GM18505 (cell line): ENCODE data around the gene ELAC1.
"Not testable (repeated sequence)": the region's sequence is repeated elsewhere in the genome, so short reads cannot be mapped to it uniquely, and the experiment has no call there.

Experiments
- ATAC-seq: cut with Tn5 transposase; IDR thresholded peaks from one replicate; pipeline ENCODE4 v1.9.1; 2021; ENCODE audit not compliant: unreplicated experiment
- POLR2A ChIP-seq: IDR thresholded peaks from 4 replicates; pipeline ENCODE4 v1.6.1; 2011; ENCODE audit warnings: borderline replicate concordance; ENCODE audit not compliant: insufficient read depth, insufficient read length; ENCODE audit errors: extremely low read depth

Gene ELAC1

DNA sequence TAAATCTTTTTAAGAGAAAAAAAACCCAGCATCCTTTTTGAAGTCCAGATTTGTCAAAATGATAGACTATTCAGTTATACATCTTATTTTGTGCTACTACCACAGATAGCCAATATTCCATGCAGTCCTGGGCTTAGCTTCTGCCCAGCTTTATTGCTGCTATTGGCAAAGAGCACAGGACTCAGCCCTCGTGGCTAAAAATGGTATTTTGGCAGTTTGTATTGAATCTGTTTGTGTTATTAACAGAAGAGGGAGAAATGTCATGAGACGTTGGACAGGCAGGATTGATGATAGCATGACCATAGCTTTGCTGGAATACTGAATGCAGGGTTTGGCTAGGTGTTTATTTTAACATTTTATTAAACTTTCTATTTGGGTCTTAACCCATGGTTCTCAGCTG lies 19.4 kb downstream of the ELAC1 start:
- no peak for ATAC-seq

DNA sequence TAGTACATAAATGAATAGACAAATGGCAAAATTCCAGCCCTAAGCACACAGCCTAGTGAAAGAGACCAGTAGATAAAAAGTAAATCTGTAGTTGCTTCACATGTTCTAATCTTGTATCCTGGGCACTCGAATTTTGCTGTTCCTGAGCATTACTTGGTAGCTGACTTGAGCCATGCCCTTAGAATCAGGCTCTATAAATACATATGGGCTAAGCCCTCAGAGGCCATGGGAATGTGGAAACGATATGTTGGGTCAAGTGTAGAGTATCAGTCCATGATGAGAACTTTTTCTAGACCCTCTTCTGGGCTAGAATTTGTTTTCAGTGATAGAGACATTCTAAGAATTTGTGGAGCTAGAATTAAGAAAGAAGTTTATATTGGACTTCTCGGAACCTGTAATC lies 21.9 kb downstream of the ELAC1 start:
- no peak for TF ChIP-seq POLR2A
- ATAC-seq: no peak

More for the DNA sequence above, 19.4 kb downstream of the ELAC1 start:
- TF ChIP-seq POLR2A: no peak

DNA sequence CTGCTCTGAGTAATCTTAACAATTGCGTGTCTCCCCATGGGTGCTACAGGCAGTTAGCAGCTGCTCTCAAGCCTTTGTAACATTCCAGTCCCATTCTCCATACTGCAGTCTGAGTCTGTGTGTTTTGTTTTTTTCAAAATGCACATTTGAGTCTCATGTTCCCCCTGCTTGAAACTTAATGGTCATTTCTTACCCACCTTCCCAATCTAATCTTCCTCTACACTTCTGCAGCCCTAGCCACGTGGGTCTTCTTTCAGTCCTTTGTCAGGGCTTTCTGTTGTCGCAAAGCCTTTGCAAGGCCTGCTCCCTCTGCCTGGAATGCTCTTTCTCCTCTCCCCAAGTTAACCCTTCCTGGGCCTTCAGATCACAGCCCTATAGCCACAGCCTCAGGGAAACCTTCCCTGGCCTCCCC lies 24.5 kb downstream of the ELAC1 start:
- no peak for TF ChIP-seq POLR2A
- ATAC-seq: no peak

DNA sequence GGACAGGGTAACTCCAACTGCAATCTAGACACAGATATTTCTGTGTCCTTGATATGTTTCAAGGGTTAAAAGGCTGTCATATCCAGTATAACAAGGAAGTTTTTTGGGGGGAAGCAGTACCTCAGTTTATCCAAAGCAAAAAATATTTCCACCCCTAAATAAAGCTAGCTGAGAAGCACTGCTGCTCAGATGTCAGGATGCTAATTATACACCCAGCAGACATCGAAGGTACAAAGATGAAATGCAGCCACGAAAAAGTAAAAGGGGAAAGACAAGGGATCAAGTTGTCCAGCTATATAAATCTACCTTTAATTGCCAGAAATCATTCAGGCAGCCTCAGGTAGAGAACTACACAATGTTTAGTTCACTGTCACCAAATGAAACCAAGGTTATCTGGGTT lies 26.2 kb downstream of the ELAC1 start:
- no peak for TF ChIP-seq POLR2A
- ATAC-seq: no peak

DNA sequence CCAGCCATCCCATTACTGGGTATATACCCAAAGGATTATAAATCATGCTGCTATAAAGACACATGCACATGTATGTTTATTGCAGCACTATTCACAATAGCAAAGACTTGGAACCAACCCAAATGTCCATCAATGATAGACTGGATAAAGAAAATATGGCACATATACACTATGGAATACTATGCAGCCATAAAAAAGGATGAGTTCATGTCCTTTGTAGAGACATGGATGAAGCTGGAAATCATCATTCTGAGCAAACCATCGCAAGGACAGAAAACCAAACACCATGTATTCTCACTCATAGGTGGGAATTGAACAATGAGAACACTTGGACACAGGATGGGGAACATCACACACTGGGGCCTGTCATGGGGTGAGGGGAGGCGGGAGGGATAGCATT lies 35.3 kb downstream of the ELAC1 start:
- ATAC-seq: not testable (repeated sequence)

DNA sequence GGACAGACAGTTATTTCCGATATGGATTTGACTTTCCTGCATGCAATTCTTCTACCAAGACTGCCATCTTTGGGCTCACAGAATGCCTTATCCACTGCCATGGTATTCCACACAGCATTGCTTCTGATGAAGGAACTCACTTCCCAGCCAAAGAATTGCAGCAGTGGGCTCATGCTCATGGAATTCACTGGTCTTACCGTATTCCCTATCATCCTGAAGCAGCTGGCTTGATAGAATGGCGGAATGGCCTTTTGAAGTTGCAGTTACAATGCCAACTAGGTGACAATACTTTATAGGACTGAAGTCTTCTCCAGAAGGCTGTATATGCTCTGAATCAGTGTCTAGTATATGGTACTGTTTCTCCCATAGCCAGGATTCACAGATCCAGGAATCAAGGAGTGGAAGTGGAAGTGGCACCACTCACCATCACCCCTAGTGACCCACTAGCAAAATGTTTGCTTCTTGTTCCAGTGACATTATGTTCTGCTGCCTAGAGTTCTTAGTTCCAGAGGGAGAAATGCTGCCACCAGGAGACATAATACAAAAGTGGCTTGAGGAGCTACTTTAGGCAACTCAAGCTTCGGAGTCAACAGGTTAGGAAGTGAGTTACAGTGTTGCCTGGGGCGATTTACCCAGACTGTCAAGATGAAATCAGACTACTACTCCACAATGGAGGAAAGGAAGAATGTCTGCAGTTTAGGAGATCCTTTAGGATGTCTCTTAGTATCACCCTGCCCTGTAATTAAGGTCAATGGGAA lies 38.4 kb downstream of the ELAC1 start:
- TF ChIP-seq POLR2A: no peak
- ATAC-seq: no peak

DNA sequence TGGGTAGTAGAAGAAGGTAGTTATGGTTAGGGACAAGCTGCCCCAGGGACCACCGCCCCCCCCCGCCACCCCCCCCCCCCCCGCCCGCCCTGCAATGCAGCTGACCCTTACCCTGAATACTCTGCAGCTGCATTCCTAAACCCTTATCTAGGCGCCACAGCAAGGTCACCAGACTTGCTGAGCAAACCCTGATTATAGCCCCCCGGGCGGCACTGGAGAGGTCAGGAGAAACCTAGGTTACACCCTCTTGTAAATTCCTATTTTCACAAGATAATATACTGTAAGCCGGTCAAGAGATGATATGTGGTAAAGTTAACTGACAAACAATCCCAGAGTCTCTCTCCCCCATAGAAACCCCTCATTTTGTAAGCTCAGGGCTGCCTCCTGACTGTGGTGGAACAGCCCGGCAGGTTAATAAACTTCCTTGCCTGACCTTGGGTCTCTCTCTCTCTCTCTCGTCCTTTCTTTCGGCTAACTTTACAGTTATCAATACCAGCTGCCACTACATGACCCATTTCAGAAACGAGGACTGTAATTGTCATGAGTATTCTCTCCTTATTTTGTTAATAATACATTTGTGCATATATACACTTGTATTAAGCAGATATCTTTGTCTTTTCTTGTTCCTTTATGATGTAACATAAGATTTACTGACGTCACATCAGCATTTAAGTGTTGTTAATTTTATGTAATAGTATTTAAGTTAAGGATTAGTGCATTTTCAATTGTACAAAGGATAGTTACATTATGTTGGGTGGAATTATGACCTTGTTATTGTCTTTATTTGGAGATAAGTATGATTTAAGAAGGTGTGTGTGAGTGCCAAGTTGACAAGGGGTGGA lies 39.3 kb downstream of the ELAC1 start:
- ATAC-seq: no peak

DNA sequence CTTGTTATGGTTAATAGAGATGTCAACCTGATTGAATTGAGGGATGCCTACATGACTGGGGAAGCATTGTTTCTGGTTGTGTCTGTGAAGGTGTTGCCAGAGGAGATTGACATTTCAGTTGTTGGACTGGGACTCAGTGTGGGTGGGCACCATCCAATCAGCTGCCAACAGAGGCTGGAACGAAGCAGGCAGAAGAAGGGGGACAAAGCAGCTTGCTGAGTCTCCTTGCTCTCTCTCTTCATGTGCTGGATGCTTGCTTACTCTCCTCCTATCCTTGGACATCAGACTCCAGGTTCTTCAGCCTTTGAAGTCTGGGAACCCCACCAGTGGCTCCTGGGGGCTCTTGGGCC lies 39.9 kb downstream of the ELAC1 start:
- no peak for ATAC-seq
- no peak for TF ChIP-seq POLR2A

More for the DNA sequence above, 39.3 kb downstream of the ELAC1 start:
- TF ChIP-seq POLR2A: no peak

DNA sequence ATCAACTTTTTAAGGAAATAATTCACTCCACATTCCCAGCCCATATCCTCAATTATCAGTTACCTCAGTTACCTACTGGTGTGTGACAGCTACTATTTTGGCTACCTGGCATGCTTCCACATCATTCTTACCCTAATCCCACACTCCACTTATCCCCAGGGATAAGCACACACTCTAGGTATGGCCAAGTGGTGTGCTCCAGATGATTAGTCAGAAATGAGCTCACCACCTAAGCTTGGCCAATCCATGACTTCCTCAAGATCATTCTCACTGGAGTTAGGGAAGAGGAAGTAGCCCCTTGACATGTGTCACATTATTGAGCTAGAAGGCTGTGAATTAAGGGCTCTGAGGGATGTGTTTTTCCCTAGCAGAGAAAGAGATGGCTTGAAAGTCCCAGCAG lies 41.2 kb downstream of the ELAC1 start:
- no peak for TF ChIP-seq POLR2A
- ATAC-seq: no peak

DNA sequence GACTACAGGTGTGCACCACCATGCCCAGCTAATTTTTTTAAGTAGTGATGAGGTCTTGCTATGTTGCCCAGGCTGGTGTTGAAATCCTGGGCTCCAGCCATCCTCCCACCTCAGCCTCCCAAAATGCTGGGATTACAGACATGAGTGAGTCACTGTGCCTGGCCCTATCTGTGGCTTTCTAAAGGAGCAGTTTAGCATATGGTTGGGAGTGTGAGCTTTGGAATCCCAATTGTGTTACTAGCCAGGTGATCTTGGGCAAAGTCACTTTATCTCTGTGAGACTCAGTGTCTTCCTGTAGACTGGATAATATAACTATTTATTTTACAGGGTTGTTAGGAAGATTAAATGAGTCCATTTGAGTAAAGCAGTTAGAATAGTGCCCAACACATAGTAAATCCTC lies 42.4 kb downstream of the ELAC1 start:
- ATAC-seq: no peak
- TF ChIP-seq POLR2A: no peak

DNA sequence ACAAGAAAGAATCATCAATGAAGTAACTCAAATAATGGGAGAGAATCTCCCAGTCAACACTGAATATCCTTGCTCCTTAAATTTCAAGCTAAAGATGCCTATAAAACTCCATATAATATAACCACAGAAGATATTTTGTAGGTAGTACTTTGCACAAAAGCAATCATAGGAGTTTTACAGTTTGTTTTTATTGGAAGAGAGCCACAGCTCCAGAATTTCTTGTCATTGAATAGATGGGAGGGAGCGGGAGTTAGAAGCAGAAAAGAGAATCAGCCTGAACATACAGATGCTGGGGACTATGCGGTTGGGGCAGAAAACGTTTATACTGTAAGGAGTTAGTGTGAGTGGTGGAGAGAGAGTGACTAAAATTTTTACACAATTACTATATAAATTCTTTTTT lies 43.9 kb downstream of the ELAC1 start:
- ATAC-seq: no peak
- TF ChIP-seq POLR2A: no peak

DNA sequence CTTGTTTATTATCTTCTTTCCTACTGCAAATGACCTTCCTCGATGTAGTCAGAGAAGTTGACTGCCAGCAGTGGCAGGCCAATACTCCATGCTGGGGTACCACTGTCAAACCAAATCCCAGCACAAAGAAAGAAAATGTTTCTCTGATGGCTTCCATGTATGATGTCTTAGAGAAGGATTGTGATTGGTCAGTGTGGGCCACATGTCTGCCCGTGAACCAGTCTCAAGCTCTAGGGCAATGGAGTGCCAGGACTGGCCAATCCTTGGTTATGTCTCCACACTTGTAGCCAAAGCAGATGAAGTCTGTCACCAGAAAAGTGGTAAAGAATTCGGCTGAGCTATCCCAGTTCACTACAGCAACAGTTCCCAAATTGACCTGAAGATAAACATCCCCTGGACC lies 44.6 kb downstream of the ELAC1 start:
- TF ChIP-seq POLR2A: no peak
- no peak for ATAC-seq

DNA sequence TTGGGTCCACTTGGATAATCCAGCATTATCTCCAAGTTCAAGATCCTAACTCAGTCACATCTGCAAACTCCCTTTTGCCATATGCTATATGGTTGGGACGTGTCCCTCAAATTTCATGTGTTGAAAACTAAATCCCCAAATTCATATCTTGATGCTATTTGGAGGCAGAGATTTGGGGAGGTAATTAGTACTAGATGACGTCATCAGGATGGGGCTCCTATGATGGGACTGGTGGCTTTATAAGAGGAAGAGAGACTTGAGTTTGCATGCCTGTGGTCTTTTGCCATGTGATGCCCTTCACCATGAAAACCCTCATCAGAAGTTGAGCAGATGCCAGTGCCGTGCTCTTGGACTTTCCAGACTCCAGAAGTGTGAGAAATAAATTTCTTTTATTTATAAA lies 45.4 kb downstream of the ELAC1 start:
- TF ChIP-seq POLR2A: no peak
- ATAC-seq: no peak
